KMS-11 (cell line): ENCODE measurements around the gene TRIM44.

Experiments used
- H2AFZ ChIP-seq: fragments of 200-600 bp; sonication (generic); 2 replicates; pipeline ENCODE4 v1.6.1; 2016; ENCODE audit warnings: antibody characterized with exemption, mixed run types, low read depth
- H3K27ac ChIP-seq: fragments of 200-600 bp; sonication (generic); 2 replicates; pipeline ENCODE4 v1.6.1; 2016; ENCODE audit warnings: mild to moderate bottlenecking, mixed run types
- H3K27me3 ChIP-seq: fragments of 200-600 bp; sonication (generic); 2 replicates; pipeline ENCODE4 v1.6.1; 2017; ENCODE audit warnings: mild to moderate bottlenecking, low read depth, mixed run types, moderate library complexity; ENCODE audit not compliant: insufficient read depth
- H3K36me3 ChIP-seq: fragments of 200-600 bp; sonication (generic); 2 replicates; pipeline ENCODE4 v1.6.1; 2017; ENCODE audit warnings: mild to moderate bottlenecking, mixed run types; ENCODE audit not compliant: insufficient read depth
- H3K4me1 ChIP-seq: fragments of 200-600 bp; sonication (generic); 2 replicates; pipeline ENCODE4 v1.6.1; 2016; ENCODE audit warnings: mild to moderate bottlenecking, low read depth, mixed run types; ENCODE audit not compliant: poor library complexity, severe bottlenecking
- H3K4me2 ChIP-seq: fragments of 200-600 bp; sonication (generic); 2 replicates; pipeline ENCODE4 v1.7.0; 2016; ENCODE audit warnings: mild to moderate bottlenecking, mixed run types
- H3K4me3 ChIP-seq: fragments of 200-600 bp; sonication (generic); IDR thresholded peaks from 2 replicates; pipeline ENCODE4 v1.6.1; 2017; ENCODE audit warnings: low read depth, low read length, mixed read lengths; ENCODE audit not compliant: insufficient read depth
- H3K79me2 ChIP-seq: fragments of 200-600 bp; sonication (generic); 2 replicates; pipeline ENCODE4 v1.6.1; 2016; ENCODE audit warnings: low read depth, mixed run types; ENCODE audit not compliant: insufficient read depth
- H3K9ac ChIP-seq: fragments of 200-600 bp; sonication (generic); 2 replicates; pipeline ENCODE4 v1.6.1; 2016; ENCODE audit warnings: mild to moderate bottlenecking, mixed run types
- H4K20me1 ChIP-seq: fragments of 200-600 bp; sonication (generic); 2 replicates; pipeline ENCODE4 v1.6.1; 2016; ENCODE audit warnings: mild to moderate bottlenecking, mixed run types; ENCODE audit not compliant: insufficient read depth
- TF ChIP-seq, protein P1 (sequence below): fragments of 200-600 bp; sonication (generic); conservative IDR thresholded peaks from 2 replicates; pipeline ENCODE4 v1.6.1; 2017; ENCODE audit warnings: low read depth, mild to moderate bottlenecking, antibody characterized with exemption, low read length, moderate library complexity, mixed read lengths

TRIM44 gene

DNA sequence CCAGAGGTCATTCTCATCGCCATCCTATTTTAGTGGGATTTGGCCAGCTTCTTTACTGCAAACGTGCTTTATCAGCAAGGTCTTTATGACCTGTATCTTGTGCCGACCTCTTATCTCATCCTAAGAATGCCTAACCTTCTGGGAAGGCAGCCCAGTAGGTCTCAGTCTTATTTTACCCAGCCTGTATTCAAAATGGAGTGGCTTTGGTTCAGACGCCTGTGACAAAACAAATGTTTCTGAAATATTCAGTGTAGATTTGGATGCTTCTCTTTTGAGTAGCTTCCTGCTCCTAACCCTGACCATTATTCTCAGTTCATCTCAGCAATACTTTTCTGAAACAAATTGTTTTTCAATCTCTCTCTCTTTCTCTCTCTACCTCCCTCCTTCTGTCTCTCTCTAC is 60.1 kb downstream of the TRIM44 start:
- Histone ChIP-seq H3K79me2 (no peaks in the 10 kb centered on the region; the same call in 1 of the 2 replicates), H3K4me1 (no peaks in the 10 kb centered on the region), H3K4me2 (no peak overlapping the region)

GRCh38 chr11:35723493-35723892 is 60.9 kb downstream of the TRIM44 start:
- peaks cover 5% of the 10 kb centered on the region; the same call in 1 of the 2 replicates for H3K36me3 ChIP-seq
- no peak overlapping the region for H3K4me2 ChIP-seq
- H3K27me3 ChIP-seq: no peaks in the 10 kb centered on the region
- no peak overlapping the region for H3K9ac ChIP-seq
- TF ChIP-seq, protein P1, sequence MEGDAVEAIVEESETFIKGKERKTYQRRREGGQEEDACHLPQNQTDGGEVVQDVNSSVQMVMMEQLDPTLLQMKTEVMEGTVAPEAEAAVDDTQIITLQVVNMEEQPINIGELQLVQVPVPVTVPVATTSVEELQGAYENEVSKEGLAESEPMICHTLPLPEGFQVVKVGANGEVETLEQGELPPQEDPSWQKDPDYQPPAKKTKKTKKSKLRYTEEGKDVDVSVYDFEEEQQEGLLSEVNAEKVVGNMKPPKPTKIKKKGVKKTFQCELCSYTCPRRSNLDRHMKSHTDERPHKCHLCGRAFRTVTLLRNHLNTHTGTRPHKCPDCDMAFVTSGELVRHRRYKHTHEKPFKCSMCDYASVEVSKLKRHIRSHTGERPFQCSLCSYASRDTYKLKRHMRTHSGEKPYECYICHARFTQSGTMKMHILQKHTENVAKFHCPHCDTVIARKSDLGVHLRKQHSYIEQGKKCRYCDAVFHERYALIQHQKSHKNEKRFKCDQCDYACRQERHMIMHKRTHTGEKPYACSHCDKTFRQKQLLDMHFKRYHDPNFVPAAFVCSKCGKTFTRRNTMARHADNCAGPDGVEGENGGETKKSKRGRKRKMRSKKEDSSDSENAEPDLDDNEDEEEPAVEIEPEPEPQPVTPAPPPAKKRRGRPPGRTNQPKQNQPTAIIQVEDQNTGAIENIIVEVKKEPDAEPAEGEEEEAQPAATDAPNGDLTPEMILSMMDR: no peak
- no peak overlapping the region for H3K27ac ChIP-seq
- no peaks in the 10 kb centered on the region for H4K20me1 ChIP-seq
- H2AFZ ChIP-seq: no peak overlapping the region
- H3K79me2 ChIP-seq: no peaks in the 10 kb centered on the region; the same call in 1 of the 2 replicates
- H3K4me1 ChIP-seq: no peaks in the 10 kb centered on the region
- H3K4me3 ChIP-seq: no peak overlapping the region

More for the DNA sequence above, 60.1 kb downstream of the TRIM44 start:
- H3K36me3 ChIP-seq: peaks cover 5% of the 10 kb centered on the region; the same call in 1 of the 2 replicates
- H4K20me1 ChIP-seq: no peaks in the 10 kb centered on the region
- no peak overlapping the region for H3K4me3 ChIP-seq
- no peak overlapping the region for H3K9ac ChIP-seq
- no peak overlapping the region for H3K27ac ChIP-seq
- no peak overlapping the region for H2AFZ ChIP-seq
- TF ChIP-seq, protein P1: no peak
- no peaks in the 10 kb centered on the region for H3K27me3 ChIP-seq

- Histone ChIP-seq H3K27me3 (no peaks in the 10 kb centered on the region), H3K4me1 (no peaks in the 10 kb centered on the region), H2AFZ (no peak overlapping the region), H3K27ac (no peak overlapping the region), H3K4me2 (no peak overlapping the region), H3K79me2 (no peaks in the 10 kb centered on the region; the same call in 1 of the 2 replicates), H4K20me1 (no peaks in the 10 kb centered on the region), H3K9ac (no peak overlapping the region), H3K4me3 (no peak overlapping the region), H3K36me3 (peaks cover 5% of the 10 kb centered on the region; the same call in 1 of the 2 replicates)
- TF ChIP-seq, protein P1: no peak
Observed at GRCh38 chr11:35723913-35724312, 61.3 kb downstream of the TRIM44 start.

- Histone ChIP-seq H2AFZ (no peak overlapping the region), H3K4me2 (no peak overlapping the region), H3K27me3 (no peaks in the 10 kb centered on the region), H3K4me1 (no peaks in the 10 kb centered on the region), H3K79me2 (no peaks in the 10 kb centered on the region), H3K27ac (no peak overlapping the region), H4K20me1 (no peaks in the 10 kb centered on the region), H3K4me3 (no peak overlapping the region), H3K36me3 (peaks cover 5% of the 10 kb centered on the region; the same call in 1 of the 2 replicates), H3K9ac (no peak overlapping the region)
- TF ChIP-seq, protein P1: no peak
Observed at GRCh38 chr11:35725885-35726284, 63.3 kb downstream of the TRIM44 start.
